Measurements from ENCODE around the gene MBNL2.

The MBNL2 gene

GRCh38 chr13:97194479-97194878, 27.7 kb upstream of the MBNL2 start:
- no peak overlapping the region for H3K27ac ChIP-seq (ENCODE audit: low read length)
- H3K27me3 ChIP-seq (replicated peaks; ENCODE audit: insufficient read depth, low read length), result no peaks in the 10 kb centered on the region
- H2AFZ ChIP-seq (ENCODE audit: low read length), result no peak overlapping the region
- H4K20me1 ChIP-seq (ENCODE audit: insufficient read depth, low read length), result no peaks in the 10 kb centered on the region
- H3K9me2 ChIP-seq (replicated peaks; ENCODE audit: insufficient read depth, low read length), result no peaks in the 10 kb centered on the region
- H3K4me3 ChIP-seq (ENCODE audit: low read length), result no peak overlapping the region
- H3K79me2 ChIP-seq (ENCODE audit: low read length), result no peaks in the 10 kb centered on the region
- DNase-seq, result no peak
- no peaks in the 10 kb centered on the region for H3K4me1 ChIP-seq (ENCODE audit: low read length)
- H3F3A ChIP-seq (ENCODE audit: insufficient read depth, low read length), result no peaks in the 10 kb centered on the region
- H3K4me2 ChIP-seq (ENCODE audit: low read depth, low read length), result no peak overlapping the region
- H3K36me3 ChIP-seq (replicated peaks; ENCODE audit: insufficient read depth, low read length), result no peaks in the 10 kb centered on the region
- H3K9me3 ChIP-seq (replicated peaks; ENCODE audit: insufficient read depth, low read length), result no peaks in the 10 kb centered on the region
- no peak overlapping the region for H3K9ac ChIP-seq (ENCODE audit: low read length)
- TF ChIP-seq EZH2 (optimal IDR thresholded peaks at IDR 0.05; ENCODE audit: low read depth, low read length) (no peak), EZH2phosphoT487 (IDR thresholded peaks at IDR 0.05; ENCODE audit: low read length) (no peak), CTCF (IDR thresholded peaks at IDR 0.05; ENCODE audit: low read length) (no peak)

- no peak overlapping the region for H2AFZ ChIP-seq (ENCODE audit: low read length)
- H3K27me3 ChIP-seq (replicated peaks; ENCODE audit: insufficient read depth, low read length), result no peaks in the 10 kb centered on the region
- TF ChIP-seq EZH2 (optimal IDR thresholded peaks at IDR 0.05; ENCODE audit: low read depth, low read length), result no peak
- H3K4me2 ChIP-seq (ENCODE audit: low read depth, low read length), result no peak overlapping the region
- H3K36me3 ChIP-seq (replicated peaks; ENCODE audit: insufficient read depth, low read length), result no peaks in the 10 kb centered on the region
- H3K4me1 ChIP-seq (ENCODE audit: low read length), result no peaks in the 10 kb centered on the region
- H3K9ac ChIP-seq (ENCODE audit: low read length), result no peak overlapping the region
- H3K9me3 ChIP-seq (replicated peaks; ENCODE audit: insufficient read depth, low read length), result no peaks in the 10 kb centered on the region
- no peaks in the 10 kb centered on the region for H3F3A ChIP-seq (ENCODE audit: insufficient read depth, low read length)
- no peak for DNase-seq
- no peak overlapping the region for H3K4me3 ChIP-seq (ENCODE audit: low read length)
- no peaks in the 10 kb centered on the region for H3K79me2 ChIP-seq (ENCODE audit: low read length)
- H3K27ac ChIP-seq (ENCODE audit: low read length), result no peak overlapping the region
- H4K20me1 ChIP-seq (ENCODE audit: insufficient read depth, low read length), result no peaks in the 10 kb centered on the region
- H3K9me2 ChIP-seq (replicated peaks; ENCODE audit: insufficient read depth, low read length), result no peaks in the 10 kb centered on the region
Observed at GRCh38 chr13:97196340-97196739, 25.8 kb upstream of the MBNL2 start.

GRCh38 chr13:97198753-97199152, 23.4 kb upstream of the MBNL2 start:
- Histone ChIP-seq H3K4me2 (ENCODE audit: low read depth, low read length) (no peak overlapping the region), H2AFZ (ENCODE audit: low read length) (no peak overlapping the region), H3K9ac (ENCODE audit: low read length) (no peak overlapping the region), H3K27ac (ENCODE audit: low read length) (no peak overlapping the region), H3F3A (ENCODE audit: insufficient read depth, low read length) (no peaks in the 10 kb centered on the region), H4K20me1 (ENCODE audit: insufficient read depth, low read length) (no peaks in the 10 kb centered on the region), H3K4me3 (ENCODE audit: low read length) (no peak overlapping the region), H3K9me3 (replicated peaks; ENCODE audit: insufficient read depth, low read length) (no peaks in the 10 kb centered on the region), H3K4me1 (ENCODE audit: low read length) (no peaks in the 10 kb centered on the region), H3K36me3 (replicated peaks; ENCODE audit: insufficient read depth, low read length) (no peaks in the 10 kb centered on the region), H3K79me2 (ENCODE audit: low read length) (no peaks in the 10 kb centered on the region), H3K9me2 (replicated peaks; ENCODE audit: insufficient read depth, low read length) (no peaks in the 10 kb centered on the region), H3K27me3 (replicated peaks; ENCODE audit: insufficient read depth, low read length) (no peaks in the 10 kb centered on the region)
- no peak for TF ChIP-seq CTCF (IDR thresholded peaks at IDR 0.05; ENCODE audit: low read length)
- TF ChIP-seq EZH2 (optimal IDR thresholded peaks at IDR 0.05; ENCODE audit: low read depth, low read length), result no peak
- DNase-seq, result no peak

GRCh38 chr13:97199451-97199850, 22.7 kb upstream of the MBNL2 start:
- Histone ChIP-seq H3K9ac (ENCODE audit: low read length) (no peak overlapping the region), H3K4me3 (ENCODE audit: low read length) (no peak overlapping the region), H3K79me2 (ENCODE audit: low read length) (no peaks in the 10 kb centered on the region), H3F3A (ENCODE audit: insufficient read depth, low read length) (no peaks in the 10 kb centered on the region), H4K20me1 (ENCODE audit: insufficient read depth, low read length) (no peaks in the 10 kb centered on the region), H3K9me2 (replicated peaks; ENCODE audit: insufficient read depth, low read length) (no peaks in the 10 kb centered on the region), H3K36me3 (replicated peaks; ENCODE audit: insufficient read depth, low read length) (no peaks in the 10 kb centered on the region), H2AFZ (ENCODE audit: low read length) (no peak overlapping the region), H3K27ac (ENCODE audit: low read length) (no peak overlapping the region), H3K4me2 (ENCODE audit: low read depth, low read length) (no peak overlapping the region), H3K4me1 (ENCODE audit: low read length) (no peaks in the 10 kb centered on the region), H3K9me3 (replicated peaks; ENCODE audit: insufficient read depth, low read length) (no peaks in the 10 kb centered on the region), H3K27me3 (replicated peaks; ENCODE audit: insufficient read depth, low read length) (no peaks in the 10 kb centered on the region)
- DNase-seq, result no peak
- no peak for TF ChIP-seq EZH2 (optimal IDR thresholded peaks at IDR 0.05; ENCODE audit: low read depth, low read length)

Data from MM.1S (cell line).